HEK293 (cell line): Measurements from ENCODE around the gene HOXD1.

ENCODE experiments used
- CTCF ChIA-PET: fragments of 350-600 bp; formaldehyde crosslinking; extraction: SDS; loops from one replicate; lab custom pipeline; 2021; ENCODE audit warnings: antibody characterized with exemption; lab: Yijun Ruan, JAX
- POLR2A ChIA-PET: fragments of 300-600 bp; formaldehyde crosslinking; extraction: SDS; loops from one replicate; lab custom pipeline; 2020; ENCODE audit warnings: antibody characterized with exemption, inconsistent platforms; lab: Yijun Ruan, JAX
- H3K27ac ChIP-seq: fragments of 200-500 bp; sonication (Bioruptor generic); 2 replicates; pipeline ENCODE4 v1.5.1; 2014; ENCODE audit warnings: low read depth, low read length, control low read depth, inconsistent platforms; ENCODE audit errors: extremely low read depth
- H3K36me3 ChIP-seq, 2 experiments: fragments of 200-500 bp in 1 of 2; sonication (Bioruptor generic) in 1 of 2; 1 replicate in 1 of 2; 2 replicates in 1 of 2; pipeline ENCODE4 v1.5.1; 2014 to 2017; ENCODE audit warnings: inconsistent platforms in 2 of 2, low read length in 2 of 2; ENCODE audit not compliant: control insufficient read depth in 2 of 2, insufficient read depth in 1 of 2
- H3K4me1 ChIP-seq: fragments of 200-500 bp; sonication (Bioruptor generic); 2 replicates; pipeline ENCODE4 v1.5.1; 2014; ENCODE audit warnings: mild to moderate bottlenecking, low read length, inconsistent platforms; ENCODE audit not compliant: control insufficient read depth, insufficient read depth
- H3K4me3 ChIP-seq: 2 replicates; pipeline ENCODE4 v1.5.1; 2011; ENCODE audit warnings: low read depth, mild to moderate bottlenecking, control low read depth, low read length, moderate library complexity
- H3K9me3 ChIP-seq: fragments of 200-500 bp; sonication (Bioruptor generic); 2 replicates; pipeline ENCODE4 v1.5.1; 2014; ENCODE audit warnings: low read depth, low read length, inconsistent platforms; ENCODE audit not compliant: control insufficient read depth, insufficient read depth
- MZF1 ChIP-seq: fragments of 450-650 bp; formaldehyde crosslinking; IDR thresholded peaks from 2 replicates; pipeline ENCODE4 v1.5.1; 2017; ENCODE audit warnings: missing biosample characterization, missing genetic modification characterization, borderline replicate concordance
- REPIN1 ChIP-seq: fragments of 450-650 bp; formaldehyde crosslinking; IDR thresholded peaks from 2 replicates; pipeline ENCODE4 v1.5.1; 2017; ENCODE audit warnings: missing biosample characterization, missing genetic modification characterization, low read depth
- ZBTB20 ChIP-seq: fragments of 450-650 bp; formaldehyde crosslinking; IDR thresholded peaks from 2 replicates; pipeline ENCODE4 v1.5.1; 2016; ENCODE audit warnings: missing biosample characterization, missing genetic modification characterization
- ZNF10 ChIP-seq: fragments of 450-650 bp; formaldehyde crosslinking; IDR thresholded peaks from 2 replicates; pipeline ENCODE4 v1.5.1; 2017; ENCODE audit warnings: missing biosample characterization, missing genetic modification characterization
- ZNF37A ChIP-seq: fragments of 450-650 bp; IDR thresholded peaks from 2 replicates; pipeline ENCODE4 v1.5.1; 2018; ENCODE audit warnings: missing biosample characterization, missing genetic modification characterization
- ZNF391 ChIP-seq: fragments of 450-650 bp; formaldehyde crosslinking; IDR thresholded peaks from 2 replicates; pipeline ENCODE4 v1.5.1; 2016; ENCODE audit warnings: low read depth, missing biosample characterization, missing genetic modification characterization, borderline replicate concordance
- ZNF530 ChIP-seq: fragments of 450-650 bp; formaldehyde crosslinking; IDR thresholded peaks from 2 replicates; pipeline ENCODE4 v1.5.1; 2016; ENCODE audit warnings: low read depth, missing biosample characterization, missing genetic modification characterization
- ZNF624 ChIP-seq: fragments of 450-650 bp; formaldehyde crosslinking; IDR thresholded peaks from 2 replicates; pipeline ENCODE4 v1.5.1; 2017; ENCODE audit warnings: missing biosample characterization, missing genetic modification characterization
- ZNF747 ChIP-seq: fragments of 450-650 bp; formaldehyde crosslinking; IDR thresholded peaks from 2 replicates; pipeline ENCODE4 v1.5.1; 2016; ENCODE audit warnings: missing biosample characterization, missing genetic modification characterization
- ZNF792 ChIP-seq: fragments of 450-650 bp; formaldehyde crosslinking; IDR thresholded peaks from 2 replicates; pipeline ENCODE4 v1.5.1; 2016; ENCODE audit warnings: missing biosample characterization, missing genetic modification characterization
- ZSCAN16 ChIP-seq: fragments of 450-650 bp; formaldehyde crosslinking; IDR thresholded peaks from 2 replicates; pipeline ENCODE4 v1.5.1; 2016; ENCODE audit warnings: missing biosample characterization, missing genetic modification characterization
- ZXDB ChIP-seq: fragments of 450-650 bp; formaldehyde crosslinking; IDR thresholded peaks from 2 replicates; pipeline ENCODE4 v1.5.1; 2016; ENCODE audit warnings: missing biosample characterization, missing genetic modification characterization
- TF ChIP-seq, protein P1 (sequence below): fragments of 450-650 bp; formaldehyde crosslinking; IDR thresholded peaks from 2 replicates; pipeline ENCODE4 v1.5.1; 2017; ENCODE audit warnings: missing biosample characterization, missing genetic modification characterization
- TF ChIP-seq, protein P2 (sequence below): fragments of 450-650 bp; formaldehyde crosslinking; IDR thresholded peaks from 2 replicates; pipeline ENCODE4 v1.5.1; 2017; ENCODE audit warnings: missing biosample characterization, mild to moderate bottlenecking, missing genetic modification characterization, moderate library complexity
- TF ChIP-seq, protein P3 (sequence below): fragments of 450-650 bp; formaldehyde crosslinking; IDR thresholded peaks from 2 replicates; pipeline ENCODE4 v1.5.1; 2017; ENCODE audit warnings: missing biosample characterization, missing genetic modification characterization
- TF ChIP-seq, protein P4 (sequence below): fragments of 450-650 bp; formaldehyde crosslinking; IDR thresholded peaks from 2 replicates; pipeline ENCODE4 v1.5.1; 2016; ENCODE audit warnings: missing biosample characterization, missing genetic modification characterization
- TF ChIP-seq, protein P5 (sequence below): fragments of 450-650 bp; formaldehyde crosslinking; conservative IDR thresholded peaks from 2 replicates; pipeline ENCODE4 v1.5.1; 2016; ENCODE audit warnings: low read depth, missing biosample characterization, missing genetic modification characterization
- TF ChIP-seq, protein P6 (sequence below): fragments of 450-650 bp; formaldehyde crosslinking; IDR thresholded peaks from 2 replicates; pipeline ENCODE4 v1.5.1; 2016; ENCODE audit warnings: missing biosample characterization, missing genetic modification characterization

Gene HOXD1

DNA sequence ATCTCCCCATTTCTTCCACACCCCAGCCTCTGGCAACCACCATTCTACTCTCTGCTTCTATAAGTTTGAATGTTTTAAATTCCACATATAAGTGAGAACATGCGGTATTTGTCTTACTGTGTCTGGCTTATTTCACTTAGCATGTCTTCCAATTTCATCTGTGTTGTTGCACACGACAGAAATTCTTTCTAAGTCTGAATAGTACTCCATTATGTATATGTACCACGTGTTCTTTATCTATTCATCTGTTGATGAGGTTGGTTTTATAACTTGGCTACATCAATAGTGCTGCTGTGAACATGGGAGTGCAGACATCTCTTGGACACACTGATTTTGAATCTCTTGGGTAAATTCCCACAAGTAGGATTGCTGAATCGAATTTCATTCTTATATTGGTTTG, 49.0 kb downstream of the HOXD1 start:
- Histone ChIP-seq H3K4me3 (no peak overlapping the region), H3K36me3 (no peaks in the 10 kb centered on the region), H3K9me3 (no peaks in the 10 kb centered on the region), H3K27ac (no peak overlapping the region), H3K4me1 (no peaks in the 10 kb centered on the region)
- TF ChIP-seq ZNF792 (tag by site-specific recombination) (no peak), ZXDB (no peak)
- TF ChIP-seq, protein P1, sequence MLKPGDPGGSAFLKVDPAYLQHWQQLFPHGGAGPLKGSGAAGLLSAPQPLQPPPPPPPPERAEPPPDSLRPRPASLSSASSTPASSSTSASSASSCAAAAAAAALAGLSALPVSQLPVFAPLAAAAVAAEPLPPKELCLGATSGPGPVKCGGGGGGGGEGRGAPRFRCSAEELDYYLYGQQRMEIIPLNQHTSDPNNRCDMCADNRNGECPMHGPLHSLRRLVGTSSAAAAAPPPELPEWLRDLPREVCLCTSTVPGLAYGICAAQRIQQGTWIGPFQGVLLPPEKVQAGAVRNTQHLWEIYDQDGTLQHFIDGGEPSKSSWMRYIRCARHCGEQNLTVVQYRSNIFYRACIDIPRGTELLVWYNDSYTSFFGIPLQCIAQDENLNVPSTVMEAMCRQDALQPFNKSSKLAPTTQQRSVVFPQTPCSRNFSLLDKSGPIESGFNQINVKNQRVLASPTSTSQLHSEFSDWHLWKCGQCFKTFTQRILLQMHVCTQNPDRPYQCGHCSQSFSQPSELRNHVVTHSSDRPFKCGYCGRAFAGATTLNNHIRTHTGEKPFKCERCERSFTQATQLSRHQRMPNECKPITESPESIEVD (tag by site-specific recombination), result no peak
- ChIA-PET POLR2A (no interaction called here), CTCF (interaction anchor here (0.7 kb wide), 1 partner anchor 136 kb away, joined by 11 read pairs; no protein-coding TSS in a partner anchor)

DNA sequence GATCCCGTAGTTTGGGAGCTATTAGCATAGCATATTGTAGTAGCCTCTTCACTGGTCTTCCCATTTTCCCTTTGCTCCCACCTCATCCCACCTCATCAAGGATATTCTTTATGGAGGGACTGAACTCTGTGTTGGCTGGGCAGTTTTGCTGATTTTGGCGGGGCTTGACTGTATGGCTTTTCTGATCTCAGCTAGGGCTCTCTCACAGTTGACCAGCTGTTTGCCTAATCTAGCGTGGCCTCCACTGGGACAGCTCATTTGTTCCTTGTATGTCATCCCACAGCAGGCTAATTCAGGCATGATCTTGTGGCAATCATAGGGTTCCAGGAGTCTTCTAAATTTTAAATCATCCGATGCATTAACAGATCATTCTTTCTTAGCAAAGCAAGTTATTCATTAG, 50.6 kb downstream of the HOXD1 start:
- no peaks in the 10 kb centered on the region for H3K9me3 ChIP-seq
- no peak overlapping the region for H3K27ac ChIP-seq
- POLR2A ChIA-PET, result no interaction called here
- H3K4me3 ChIP-seq, result no peak overlapping the region
- H3K4me1 ChIP-seq, result no peaks in the 10 kb centered on the region
- no peak for TF ChIP-seq MZF1 (tag by site-specific recombination)
- TF ChIP-seq, protein P2, sequence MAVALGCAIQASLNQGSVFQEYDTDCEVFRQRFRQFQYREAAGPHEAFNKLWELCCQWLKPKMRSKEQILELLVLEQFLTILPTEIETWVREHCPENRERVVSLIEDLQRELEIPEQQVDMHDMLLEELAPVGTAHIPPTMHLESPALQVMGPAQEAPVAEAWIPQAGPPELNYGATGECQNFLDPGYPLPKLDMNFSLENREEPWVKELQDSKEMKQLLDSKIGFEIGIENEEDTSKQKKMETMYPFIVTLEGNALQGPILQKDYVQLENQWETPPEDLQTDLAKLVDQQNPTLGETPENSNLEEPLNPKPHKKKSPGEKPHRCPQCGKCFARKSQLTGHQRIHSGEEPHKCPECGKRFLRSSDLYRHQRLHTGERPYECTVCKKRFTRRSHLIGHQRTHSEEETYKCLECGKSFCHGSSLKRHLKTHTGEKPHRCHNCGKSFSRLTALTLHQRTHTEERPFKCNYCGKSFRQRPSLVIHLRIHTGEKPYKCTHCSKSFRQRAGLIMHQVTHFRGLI (tag by site-specific recombination), result peak; percentile 52; the same call in 1 of the 2 replicates
- TF ChIP-seq, all 188 proteins: peak for 1
- CTCF ChIA-PET, result interaction anchor here (0.5 to 0.6 kb wide), 3 partner anchors 59 to 1833 kb away, joined by 3 to 4 read pairs (median 4); partner anchors contain the start of gene PDE11A
- H3K36me3 ChIP-seq, result no peaks in the 10 kb centered on the region

DNA sequence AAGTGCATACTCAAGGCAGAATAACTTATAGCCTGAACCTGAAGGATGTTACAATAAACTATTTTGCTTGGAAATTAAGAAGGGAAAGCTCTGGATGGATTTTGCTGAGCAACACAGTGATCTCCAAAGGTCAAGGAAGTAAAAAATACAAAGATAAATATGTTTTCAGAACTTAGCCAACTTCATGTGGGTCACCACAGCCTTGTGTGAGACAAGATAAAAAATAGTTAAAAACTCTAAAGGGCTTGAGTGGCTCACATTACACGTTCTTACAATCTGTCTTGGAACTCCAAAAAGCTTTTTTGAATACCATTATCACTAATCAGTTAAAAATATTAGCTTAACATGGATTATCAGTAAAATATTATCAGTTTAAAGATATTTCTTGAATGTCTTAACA, 51.8 kb downstream of the HOXD1 start:
- Histone ChIP-seq H3K36me3 (no peaks in the 10 kb centered on the region), H3K9me3 (no peaks in the 10 kb centered on the region), H3K27ac (no peak overlapping the region), H3K4me1 (no peaks in the 10 kb centered on the region), H3K4me3 (no peak overlapping the region)
- TF ChIP-seq, protein P3, sequence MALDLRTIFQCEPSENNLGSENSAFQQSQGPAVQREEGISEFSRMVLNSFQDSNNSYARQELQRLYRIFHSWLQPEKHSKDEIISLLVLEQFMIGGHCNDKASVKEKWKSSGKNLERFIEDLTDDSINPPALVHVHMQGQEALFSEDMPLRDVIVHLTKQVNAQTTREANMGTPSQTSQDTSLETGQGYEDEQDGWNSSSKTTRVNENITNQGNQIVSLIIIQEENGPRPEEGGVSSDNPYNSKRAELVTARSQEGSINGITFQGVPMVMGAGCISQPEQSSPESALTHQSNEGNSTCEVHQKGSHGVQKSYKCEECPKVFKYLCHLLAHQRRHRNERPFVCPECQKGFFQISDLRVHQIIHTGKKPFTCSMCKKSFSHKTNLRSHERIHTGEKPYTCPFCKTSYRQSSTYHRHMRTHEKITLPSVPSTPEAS (tag by site-specific recombination), result no peak
- no peak for TF ChIP-seq ZNF37A
- TF ChIP-seq, protein P4, sequence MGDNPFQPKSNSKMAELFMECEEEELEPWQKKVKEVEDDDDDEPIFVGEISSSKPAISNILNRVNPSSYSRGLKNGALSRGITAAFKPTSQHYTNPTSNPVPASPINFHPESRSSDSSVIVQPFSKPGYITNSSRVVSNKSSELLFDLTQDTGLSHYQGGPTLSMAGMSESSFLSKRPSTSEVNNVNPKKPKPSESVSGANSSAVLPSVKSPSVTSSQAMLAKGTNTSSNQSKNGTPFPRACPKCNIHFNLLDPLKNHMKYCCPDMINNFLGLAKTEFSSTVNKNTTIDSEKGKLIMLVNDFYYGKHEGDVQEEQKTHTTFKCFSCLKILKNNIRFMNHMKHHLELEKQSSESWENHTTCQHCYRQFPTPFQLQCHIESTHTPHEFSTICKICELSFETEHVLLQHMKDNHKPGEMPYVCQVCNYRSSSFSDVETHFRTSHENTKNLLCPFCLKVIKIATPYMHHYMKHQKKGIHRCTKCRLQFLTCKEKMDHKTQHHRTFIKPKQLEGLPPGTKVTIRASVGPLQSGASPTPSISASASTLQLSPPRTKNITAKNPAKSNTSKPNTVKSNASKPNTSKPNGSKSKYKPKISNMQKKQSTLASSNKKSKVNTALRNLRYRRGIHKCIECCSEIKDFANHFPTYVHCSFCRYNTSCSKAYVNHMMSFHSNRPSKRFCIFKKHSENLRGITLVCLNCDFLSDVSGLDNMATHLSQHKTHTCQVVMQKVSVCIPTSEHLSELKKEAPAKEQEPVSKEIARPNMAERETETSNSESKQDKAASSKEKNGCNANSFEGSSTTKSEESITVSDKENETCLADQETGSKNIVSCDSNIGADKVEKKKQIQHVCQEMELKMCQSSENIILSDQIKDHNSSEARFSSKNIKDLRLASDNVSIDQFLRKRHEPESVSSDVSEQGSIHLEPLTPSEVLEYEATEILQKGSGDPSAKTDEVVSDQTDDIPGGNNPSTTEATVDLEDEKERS (tag by site-specific recombination), result no peak
- no peak for TF ChIP-seq ZNF391 (tag by site-specific recombination)
- TF ChIP-seq ZBTB20 (tag by site-specific recombination), result no peak
- TF ChIP-seq, protein P5, sequence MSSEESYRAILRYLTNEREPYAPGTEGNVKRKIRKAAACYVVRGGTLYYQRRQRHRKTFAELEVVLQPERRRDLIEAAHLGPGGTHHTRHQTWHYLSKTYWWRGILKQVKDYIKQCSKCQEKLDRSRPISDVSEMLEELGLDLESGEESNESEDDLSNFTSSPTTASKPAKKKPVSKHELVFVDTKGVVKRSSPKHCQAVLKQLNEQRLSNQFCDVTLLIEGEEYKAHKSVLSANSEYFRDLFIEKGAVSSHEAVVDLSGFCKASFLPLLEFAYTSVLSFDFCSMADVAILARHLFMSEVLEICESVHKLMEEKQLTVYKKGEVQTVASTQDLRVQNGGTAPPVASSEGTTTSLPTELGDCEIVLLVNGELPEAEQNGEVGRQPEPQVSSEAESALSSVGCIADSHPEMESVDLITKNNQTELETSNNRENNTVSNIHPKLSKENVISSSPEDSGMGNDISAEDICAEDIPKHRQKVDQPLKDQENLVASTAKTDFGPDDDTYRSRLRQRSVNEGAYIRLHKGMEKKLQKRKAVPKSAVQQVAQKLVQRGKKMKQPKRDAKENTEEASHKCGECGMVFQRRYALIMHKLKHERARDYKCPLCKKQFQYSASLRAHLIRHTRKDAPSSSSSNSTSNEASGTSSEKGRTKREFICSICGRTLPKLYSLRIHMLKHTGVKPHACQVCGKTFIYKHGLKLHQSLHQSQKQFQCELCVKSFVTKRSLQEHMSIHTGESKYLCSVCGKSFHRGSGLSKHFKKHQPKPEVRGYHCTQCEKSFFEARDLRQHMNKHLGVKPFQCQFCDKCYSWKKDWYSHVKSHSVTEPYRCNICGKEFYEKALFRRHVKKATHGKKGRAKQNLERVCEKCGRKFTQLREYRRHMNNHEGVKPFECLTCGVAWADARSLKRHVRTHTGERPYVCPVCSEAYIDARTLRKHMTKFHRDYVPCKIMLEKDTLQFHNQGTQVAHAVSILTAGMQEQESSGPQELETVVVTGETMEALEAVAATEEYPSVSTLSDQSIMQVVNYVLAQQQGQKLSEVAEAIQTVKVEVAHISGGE (tag by site-specific recombination), result no peak
- no peak for TF ChIP-seq ZNF530
- no peak for TF ChIP-seq ZSCAN16 (tag by site-specific recombination)
- no peak for TF ChIP-seq ZNF10 (tag by site-specific recombination)
- TF ChIP-seq, protein P6, sequence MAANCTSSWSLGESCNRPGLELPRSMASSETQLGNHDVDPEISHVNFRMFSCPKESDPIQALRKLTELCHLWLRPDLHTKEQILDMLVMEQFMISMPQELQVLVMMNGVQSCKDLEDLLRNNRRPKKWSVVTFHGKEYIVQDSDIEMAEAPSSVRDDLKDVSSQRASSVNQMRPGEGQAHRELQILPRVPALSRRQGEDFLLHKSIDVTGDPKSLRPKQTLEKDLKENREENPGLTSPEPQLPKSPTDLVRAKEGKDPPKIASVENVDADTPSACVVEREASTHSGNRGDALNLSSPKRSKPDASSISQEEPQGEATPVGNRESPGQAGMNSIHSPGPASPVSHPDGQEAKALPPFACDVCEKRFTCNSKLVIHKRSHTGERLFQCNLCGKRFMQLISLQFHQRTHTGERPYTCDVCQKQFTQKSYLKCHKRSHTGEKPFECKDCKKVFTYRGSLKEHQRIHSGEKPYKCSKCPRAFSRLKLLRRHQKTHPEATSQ (tag by site-specific recombination), result no peak
- no peak for TF ChIP-seq ZNF747
- no peak for TF ChIP-seq ZNF624 (tag by site-specific recombination)
- no peak for TF ChIP-seq REPIN1 (tag by site-specific recombination)
- ChIA-PET CTCF (interaction anchor here (0.8 kb wide), 1 partner anchor 7 kb away, joined by 4 read pairs; no protein-coding TSS in a partner anchor), POLR2A (no interaction called here)
